Ishikawa (cell line): ENCODE measurements around the gene TRANK1.

Experiments
- CEBPB ChIP-seq: IDR thresholded peaks from 2 replicates; pipeline ENCODE4 v1.6.1; 2012
- CREB1 ChIP-seq: IDR thresholded peaks from 2 replicates; pipeline ENCODE4 v1.6.1; 2012; ENCODE audit warnings: low read depth
- EGR1 ChIP-seq: IDR thresholded peaks from 2 replicates; pipeline ENCODE4 v1.6.1; 2012
- EP300 ChIP-seq: IDR thresholded peaks from 2 replicates; pipeline ENCODE4 v1.6.1; 2012; ENCODE audit warnings: borderline replicate concordance
- FOXM1 ChIP-seq: IDR thresholded peaks from 2 replicates; pipeline ENCODE4 v1.6.1; 2012; ENCODE audit warnings: low read depth, borderline replicate concordance
- MAX ChIP-seq: IDR thresholded peaks from 2 replicates; pipeline ENCODE4 v1.6.1; 2012
- NFIC ChIP-seq: IDR thresholded peaks from 2 replicates; pipeline ENCODE4 v1.6.1; 2012
- RAD21 ChIP-seq: IDR thresholded peaks from 2 replicates; pipeline ENCODE4 v1.6.1; 2012; ENCODE audit warnings: low read depth
- REST ChIP-seq: IDR thresholded peaks from 2 replicates; pipeline ENCODE4 v1.6.1; 2012; ENCODE audit warnings: low read depth, mild to moderate bottlenecking
- TAF1 ChIP-seq: IDR thresholded peaks from 2 replicates; pipeline ENCODE4 v1.6.1; 2012; ENCODE audit warnings: low read depth, mild to moderate bottlenecking
- TCF12 ChIP-seq: IDR thresholded peaks from 2 replicates; pipeline ENCODE4 v1.6.1; 2012; ENCODE audit warnings: low read depth
- TEAD4 ChIP-seq: IDR thresholded peaks from 2 replicates; pipeline ENCODE4 v1.6.1; 2012
- USF1 ChIP-seq: IDR thresholded peaks from 2 replicates; pipeline ENCODE4 v1.6.1; 2012
- YY1 ChIP-seq: IDR thresholded peaks from 2 replicates; pipeline ENCODE4 v1.6.1; 2012; ENCODE audit warnings: low read depth
- ZBTB7A ChIP-seq: IDR thresholded peaks from 2 replicates; pipeline ENCODE4 v1.6.1; 2012; ENCODE audit warnings: low read depth

Gene TRANK1

DNA sequence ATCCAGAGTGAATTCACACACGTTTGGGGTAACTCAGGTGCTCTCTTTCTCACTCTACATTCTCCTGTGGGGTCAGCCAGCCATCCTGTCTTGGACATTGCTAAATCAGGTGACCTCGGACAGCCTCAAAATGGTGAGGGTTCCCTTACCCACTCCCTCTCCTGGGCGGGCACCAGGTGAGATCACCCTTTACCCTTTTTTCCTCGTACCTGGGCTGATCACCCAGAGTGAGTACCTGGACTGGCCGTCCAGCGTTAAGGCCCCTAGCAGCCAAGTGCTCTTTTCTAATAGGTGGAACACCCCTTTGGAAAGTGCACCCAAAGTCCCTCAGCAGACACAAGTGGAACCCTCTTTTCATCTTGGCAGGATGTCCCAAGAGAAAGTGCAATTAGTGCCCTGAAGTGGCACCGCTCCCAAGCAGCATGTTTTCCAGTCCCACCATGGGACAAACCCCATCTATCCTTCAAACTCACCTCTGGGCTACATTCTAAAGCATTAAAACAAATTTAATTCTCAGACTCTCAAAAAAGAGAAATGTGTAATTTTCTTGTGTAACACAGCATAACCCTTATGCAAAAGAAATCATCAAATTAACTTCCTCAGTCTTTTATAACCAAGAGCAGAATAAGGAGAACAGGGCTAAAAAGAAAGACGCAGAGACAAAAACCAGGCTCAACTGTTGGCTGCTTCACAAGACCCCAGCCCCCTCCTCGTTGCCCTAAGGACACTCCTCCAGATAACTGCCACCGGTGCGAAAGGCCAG is 20.7 kb downstream of the TRANK1 start:
- no peak for TF ChIP-seq ZBTB7A
- no peak for TF ChIP-seq RAD21
- no peak for TF ChIP-seq REST
- no peak for TF ChIP-seq FOXM1
- no peak for TF ChIP-seq EGR1
- TF ChIP-seq NFIC, result no peak
- no peak for TF ChIP-seq MAX
- TF ChIP-seq CEBPB, result no peak
- TF ChIP-seq USF1, result no peak
- TF ChIP-seq TEAD4, result no peak
- no peak for TF ChIP-seq EP300
- no peak for TF ChIP-seq TAF1
- TF ChIP-seq CREB1, result no peak
- no peak for TF ChIP-seq YY1

DNA sequence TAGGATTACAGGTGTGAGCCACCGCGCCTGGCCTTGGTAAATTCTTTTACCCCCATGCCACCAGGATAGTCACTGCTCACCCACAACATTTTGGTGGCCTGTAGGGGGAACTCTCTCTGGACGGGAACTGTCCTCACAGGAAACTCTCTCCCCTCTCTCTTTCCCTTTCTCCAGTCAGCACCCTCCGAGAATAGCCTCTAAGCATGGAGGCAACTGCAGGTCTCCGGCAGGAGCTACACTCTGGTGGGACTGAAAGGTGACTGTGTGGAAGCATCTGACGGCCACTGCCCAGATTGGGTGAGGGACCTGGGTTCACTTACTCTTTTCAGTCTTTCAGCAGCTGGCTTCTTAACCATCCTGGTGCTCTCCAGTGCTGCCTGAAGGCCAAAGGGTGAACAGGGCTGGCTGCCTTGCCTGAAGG is 21.3 kb downstream of the TRANK1 start:
- TF ChIP-seq RAD21 (no peak), TCF12 (no peak), CEBPB (no peak), NFIC (no peak), ZBTB7A (no peak), TAF1 (no peak), YY1 (no peak), TEAD4 (no peak), EP300 (no peak), REST (no peak), USF1 (no peak), EGR1 (no peak), FOXM1 (no peak)

GRCh38 chr3:36920884-36921567 is 23.8 kb downstream of the TRANK1 start:
- TF ChIP-seq USF1 (no peak), TAF1 (no peak), ZBTB7A (no peak), EP300 (no peak), EGR1 (no peak), NFIC (no peak), FOXM1 (no peak), MAX (no peak), RAD21 (no peak), REST (no peak), CEBPB (no peak), YY1 (no peak), TCF12 (no peak), TEAD4 (no peak), CREB1 (no peak)
